NCI-H526 treated with DMSO at 0.1 percent for 48 hours (cell line): ENCODE results near the gene MRPL14.
"Not testable (repeated sequence)": the region's sequence is repeated elsewhere in the genome, so short reads cannot be mapped to it uniquely, and the experiment has no call there.

Source experiments
- DNase-seq: peaks from one replicate; lab custom pipeline; 2025; lab: John Stamatoyannopoulos, UW

MRPL14 gene

GRCh38 chr6:44097782-44098317 lies 29.4 kb downstream of the MRPL14 start:
- no peak for DNase-seq

GRCh38 chr6:44096612-44097011 lies 30.6 kb downstream of the MRPL14 start:
- no peak for DNase-seq

GRCh38 chr6:44095243-44095623 lies 32.0 kb downstream of the MRPL14 start:
- DNase-seq, result not testable (repeated sequence)

- no peak for DNase-seq
Observed at GRCh38 chr6:44094403-44095242, 32.6 kb downstream of the MRPL14 start.

- DNase-seq, result no peak
Observed at GRCh38 chr6:44093750-44094402, 33.4 kb downstream of the MRPL14 start.

- no peak for DNase-seq
Observed at GRCh38 chr6:44093066-44093465, 34.2 kb downstream of the MRPL14 start.

- DNase-seq, result no peak
Observed at GRCh38 chr6:44091981-44092884, 35.0 kb downstream of the MRPL14 start.

GRCh38 chr6:44091356-44091755 lies 35.9 kb downstream of the MRPL14 start:
- DNase-seq, result not testable (repeated sequence)

- no peak for DNase-seq
Observed at GRCh38 chr6:44090465-44090864, 36.8 kb downstream of the MRPL14 start.

GRCh38 chr6:44088827-44089590 lies 38.2 kb downstream of the MRPL14 start:
- DNase-seq, result no peak

- no peak for DNase-seq
Observed at GRCh38 chr6:44087623-44088022, 39.6 kb downstream of the MRPL14 start.

GRCh38 chr6:44086931-44087574 lies 40.2 kb downstream of the MRPL14 start:
- DNase-seq, result peak; percentile 22

- DNase-seq, result no peak
Observed at GRCh38 chr6:44085219-44085618, 42.0 kb downstream of the MRPL14 start.

GRCh38 chr6:44084231-44085014 lies 42.8 kb downstream of the MRPL14 start:
- DNase-seq, result no peak

GRCh38 chr6:44082872-44083321 lies 44.4 kb downstream of the MRPL14 start:
- DNase-seq, result no peak

GRCh38 chr6:44081753-44082152 lies 45.5 kb downstream of the MRPL14 start:
- DNase-seq, result no peak

GRCh38 chr6:44080561-44081521 lies 46.4 kb downstream of the MRPL14 start:
- no peak for DNase-seq

GRCh38 chr6:44079672-44080071 lies 47.6 kb downstream of the MRPL14 start:
- DNase-seq, result no peak
